Fibroblast of mammary gland (primary cell): ENCODE data around the gene NCCRP1.
"Not testable (repeated sequence)": the region's sequence is repeated elsewhere in the genome, so short reads cannot be mapped to it uniquely, and the experiment has no call there.

Experiments
- DNase-seq: peaks from one replicate; pipeline ENCODE4 v3.0.0-alpha.2; 2010; ENCODE audit warnings: low read depth
- H3K4me3 ChIP-seq: 2 replicates; pipeline ENCODE4 v1.5.1; 2011; ENCODE audit warnings: low read depth, mild to moderate bottlenecking, low read length, moderate library complexity; ENCODE audit not compliant: control insufficient read depth
- CTCF ChIP-seq: conservative IDR thresholded peaks from 2 replicates; pipeline ENCODE4 v1.5.1; 2011; ENCODE audit warnings: low read depth, low read length, inconsistent platforms; ENCODE audit not compliant: control insufficient read depth, insufficient read depth

NCCRP1 gene

GRCh38 chr19:39217094-39217493 lies 20.3 kb downstream of the NCCRP1 start:
- no peak overlapping the region for H3K4me3 ChIP-seq
- no peak for DNase-seq
- TF ChIP-seq CTCF: no peak

- H3K4me3 ChIP-seq: no peak overlapping the region
- TF ChIP-seq CTCF: no peak
- DNase-seq: no peak
Measured at GRCh38 chr19:39218230-39219007, 21.7 kb downstream of the NCCRP1 start.

GRCh38 chr19:39219108-39219507 lies 22.3 kb downstream of the NCCRP1 start:
- not testable (repeated sequence) for DNase-seq, H3K4me3 ChIP-seq

- peak; percentile 26 for DNase-seq
- TF ChIP-seq CTCF: no peak
- H3K4me3 ChIP-seq: no peak overlapping the region
Measured at GRCh38 chr19:39223703-39224279, 27.0 kb downstream of the NCCRP1 start.

- no peak overlapping the region for H3K4me3 ChIP-seq
- TF ChIP-seq CTCF: no peak
- no peak for DNase-seq
Measured at GRCh38 chr19:39224910-39225309, 28.1 kb downstream of the NCCRP1 start.

GRCh38 chr19:39230096-39230764 lies 33.5 kb downstream of the NCCRP1 start:
- DNase-seq: no peak
- no peak overlapping the region for H3K4me3 ChIP-seq
- no peak for TF ChIP-seq CTCF

GRCh38 chr19:39232708-39233107 lies 35.9 kb downstream of the NCCRP1 start:
- DNase-seq: no peak
- TF ChIP-seq CTCF: no peak
- H3K4me3 ChIP-seq: no peak overlapping the region
